Measurements from ENCODE around the gene ZNF780B. TPM values are rescaled to one million over a fixed set of nuclear protein-coding genes. Genes with fewer than 3 reads are reported as not detected.

ZNF780B gene
- 10 to 100 TPM; 17.4 to 18.8 TPM for total RNA-seq

- Mint-ChIP-seq H3K9me3 (ENCODE audit: low read depth) (peaks cover 12% of the 10 kb centered on the region), H3K4me3 (peak within 1 kb of the TSS; percentile 93), H3K27me3 (peaks cover 8% of the 10 kb centered on the region), H3K36me3 (ENCODE audit: low read depth) (peaks cover 27% of the 10 kb centered on the region), H3K4me1 (peaks cover 38% of the 10 kb centered on the region), H3K27ac (peak within 1 kb of the TSS; percentile 97)
- DNase-seq, result peak; percentile 84
- ATAC-seq, result peak; percentile 93
- CTCF ChIA-PET, result interaction anchor here (0.7 to 1.4 kb wide), 6 partner anchors 10 to 104 kb away, joined by 3 to 7 read pairs (median 4); partner anchors contain the start of genes PSMC4 and ZNF780A
- intact Hi-C loops (cut with DNase I, micrococcal nuclease), result loop anchor here (1.0 kb wide), 4 partner anchors 34 to 85 kb away; partner anchors contain the start of genes PSMC4 (in 1 of the 2), ZNF546 (in 1 of the 2) and ZNF780A (in 1 of the 2)
- POLR2A ChIA-PET, result interaction anchor here (0.7 to 1.1 kb wide), 3 partner anchors 35 to 86 kb away, joined by 3 to 6 read pairs (median 3); partner anchors contain the start of gene ZNF780A
These were observed at the start of gene ZNF780B for GRCh38 chr19:40055832-40056504. ZNF780B (minus strand) TSS chr19:40056231; CDS start chr19:40050332, 5,899 bp downstream.

GRCh38 chr19:40104754-40105153 lies 48.7 kb upstream of the ZNF780B start:
- intact Hi-C loops (cut with DNase I, micrococcal nuclease), result no loop called here
- ChIA-PET CTCF (no interaction called here), POLR2A (no interaction called here)
- no peaks in the 10 kb centered on the region for H3K4me1 Mint-ChIP-seq
- H3K36me3 Mint-ChIP-seq (ENCODE audit: low read depth), result no peaks in the 10 kb centered on the region
- DNase-seq (no peak), ATAC-seq (no peak)
- no peak overlapping the region for H3K27ac Mint-ChIP-seq
- no peaks in the 10 kb centered on the region for H3K9me3 Mint-ChIP-seq (ENCODE audit: low read depth)
- H3K27me3 Mint-ChIP-seq, result no peaks in the 10 kb centered on the region
- H3K4me3 Mint-ChIP-seq, result no peak overlapping the region

- H3K27ac Mint-ChIP-seq, result no peak overlapping the region
- ATAC-seq (no peak), DNase-seq (no peak)
- ChIA-PET POLR2A (no interaction called here), CTCF (interaction anchor here (0.6 kb wide), 1 partner anchor 447 kb away, joined by 4 read pairs; no protein-coding TSS in a partner anchor)
- no peaks in the 10 kb centered on the region for H3K9me3 Mint-ChIP-seq (ENCODE audit: low read depth)
- H3K4me1 Mint-ChIP-seq, result no peaks in the 10 kb centered on the region
- intact Hi-C loops (cut with DNase I, micrococcal nuclease), result no loop called here
- no peak overlapping the region for H3K4me3 Mint-ChIP-seq
- no peaks in the 10 kb centered on the region for H3K36me3 Mint-ChIP-seq (ENCODE audit: low read depth)
- no peaks in the 10 kb centered on the region for H3K27me3 Mint-ChIP-seq
These were observed 47.6 kb upstream of the ZNF780B start for GRCh38 chr19:40103600-40103999.

GRCh38 chr19:40101813-40102212 lies 45.8 kb upstream of the ZNF780B start:
- Mint-ChIP-seq H3K4me1 (no peaks in the 10 kb centered on the region), H3K27ac (no peak overlapping the region), H3K27me3 (peaks cover 4% of the 10 kb centered on the region), H3K9me3 (ENCODE audit: low read depth) (no peaks in the 10 kb centered on the region), H3K36me3 (ENCODE audit: low read depth) (no peaks in the 10 kb centered on the region), H3K4me3 (no peak overlapping the region)
- CTCF ChIA-PET, result no interaction called here
- intact Hi-C loops (cut with DNase I, micrococcal nuclease), result no loop called here
- POLR2A ChIA-PET, result no interaction called here
- no peak for DNase-seq
- no peak for ATAC-seq

- H3K27me3 Mint-ChIP-seq, result peaks cover 14% of the 10 kb centered on the region
- POLR2A ChIA-PET, result no interaction called here
- H3K9me3 Mint-ChIP-seq (ENCODE audit: low read depth), result peaks cover 3% of the 10 kb centered on the region
- peaks cover 10% of the 10 kb centered on the region for H3K36me3 Mint-ChIP-seq (ENCODE audit: low read depth)
- H3K4me3 Mint-ChIP-seq, result no peak overlapping the region
- DNase-seq, result no peak
- H3K4me1 Mint-ChIP-seq, result peaks cover 22% of the 10 kb centered on the region
- H3K27ac Mint-ChIP-seq, result no peak overlapping the region
- intact Hi-C loops (cut with DNase I, micrococcal nuclease), result no loop called here
- CTCF ChIA-PET, result interaction anchor here (1.7 kb wide), 1 partner anchor 249 kb away, joined by 4 read pairs; no protein-coding TSS in a partner anchor
- ATAC-seq, result no peak
These were observed 37.4 kb upstream of the ZNF780B start for GRCh38 chr19:40093416-40093815.

GRCh38 chr19:40091205-40092129 lies 35.4 kb upstream of the ZNF780B start:
- ChIA-PET CTCF (interaction anchor here (0.6 to 1.7 kb wide), 5 partner anchors 21 to 247 kb away, joined by 3 to 4 read pairs (median 4); partner anchors contain the start of genes PSMC4 and ZNF780B), POLR2A (interaction anchor here (0.7 to 1.6 kb wide), 7 partner anchors 35 to 720 kb away, joined by 3 to 6 read pairs (median 3); partner anchors contain the start of genes AKT2, PSMC4 and ZNF780B)
- DNase-seq, result no peak
- ATAC-seq, result no peak
- intact Hi-C loops (cut with DNase I, micrococcal nuclease), result loop anchor here (2.0 kb wide), 1 partner anchor 95 kb away; the partner anchor contains the start of gene ZNF546 (in 2 of the 2)
- Mint-ChIP-seq H3K36me3 (ENCODE audit: low read depth) (peaks cover 19% of the 10 kb centered on the region), H3K4me1 (peaks cover 34% of the 10 kb centered on the region), H3K27me3 (peaks cover 9% of the 10 kb centered on the region), H3K9me3 (ENCODE audit: low read depth) (peaks cover 3% of the 10 kb centered on the region), H3K4me3 (peak overlapping the region; percentile 97), H3K27ac (peak overlapping the region; percentile 100)

- H3K9me3 Mint-ChIP-seq (ENCODE audit: low read depth), result peaks cover 3% of the 10 kb centered on the region
- intact Hi-C loops (cut with DNase I, micrococcal nuclease), result loop anchor here (1.0 to 2.0 kb wide), 4 partner anchors 34 to 119 kb away; partner anchors contain the start of genes ZNF546 (in 2 of the 2), MAP3K10 (in 1 of the 2), PSMC4 (in 1 of the 2) and ZNF780B (in 1 of the 2)
- H3K27me3 Mint-ChIP-seq, result peaks cover 5% of the 10 kb centered on the region
- peak within 1 kb of the TSS; percentile 100 for H3K27ac Mint-ChIP-seq
- peak; percentile 88 for DNase-seq
- CTCF ChIA-PET, result interaction anchor here (0.6 to 1.5 kb wide), 5 partner anchors 20 to 120 kb away, joined by 3 to 5 read pairs (median 4); partner anchors contain the start of genes PSMC4 and ZNF780B
- ATAC-seq, result peak; percentile 94
- H3K4me1 Mint-ChIP-seq, result peaks cover 34% of the 10 kb centered on the region
- peaks cover 19% of the 10 kb centered on the region for H3K36me3 Mint-ChIP-seq (ENCODE audit: low read depth)
- H3K4me3 Mint-ChIP-seq, result peak within 1 kb of the TSS; percentile 97
- POLR2A ChIA-PET, result interaction anchor here (0.6 to 1.6 kb wide), 9 partner anchors 34 to 721 kb away, joined by 3 to 6 read pairs (median 3); partner anchors contain the start of genes AKT2, PSMC4 and ZNF780B
These were observed 34.5 kb upstream of the ZNF780B start, which contains the start of gene ZNF780A for GRCh38 chr19:40090241-40091204. ZNF780A (minus strand) TSS chr19:40090943; CDS start chr19:40084753, 6,190 bp downstream.

- POLR2A ChIA-PET, result no interaction called here
- ATAC-seq (no peak), DNase-seq (no peak)
- peaks cover under 1% of the 10 kb centered on the region for H3K27me3 Mint-ChIP-seq
- intact Hi-C loops (cut with DNase I, micrococcal nuclease), result no loop called here
- H3K27ac Mint-ChIP-seq, result peak overlapping the region; percentile 100
- H3K4me3 Mint-ChIP-seq, result peak overlapping the region; percentile 97
- peaks cover 3% of the 10 kb centered on the region for H3K9me3 Mint-ChIP-seq (ENCODE audit: low read depth)
- peaks cover 24% of the 10 kb centered on the region for H3K36me3 Mint-ChIP-seq (ENCODE audit: low read depth)
- peaks cover 34% of the 10 kb centered on the region for H3K4me1 Mint-ChIP-seq
- CTCF ChIA-PET, result interaction anchor here (1.1 kb wide), 1 partner anchor 50 kb away, joined by 3 read pairs; no protein-coding TSS in a partner anchor
These were observed 33.4 kb upstream of the ZNF780B start for GRCh38 chr19:40089462-40089861.

- peaks cover 3% of the 10 kb centered on the region for H3K9me3 Mint-ChIP-seq (ENCODE audit: low read depth)
- H3K36me3 Mint-ChIP-seq (ENCODE audit: low read depth), result peaks cover 30% of the 10 kb centered on the region
- peaks cover 34% of the 10 kb centered on the region for H3K4me1 Mint-ChIP-seq
- H3K27ac Mint-ChIP-seq, result no peak overlapping the region
- H3K27me3 Mint-ChIP-seq, result no peaks in the 10 kb centered on the region
- DNase-seq, result no peak
- ATAC-seq, result no peak
- CTCF ChIA-PET, result interaction anchor here (1.0 kb wide), 1 partner anchor 181 kb away, joined by 3 read pairs; no protein-coding TSS in a partner anchor
- intact Hi-C loops (cut with DNase I, micrococcal nuclease), result no loop called here
- H3K4me3 Mint-ChIP-seq, result peak overlapping the region; percentile 97
- POLR2A ChIA-PET, result no interaction called here
These were observed 32.4 kb upstream of the ZNF780B start for GRCh38 chr19:40088299-40089047.

Data from activated CD4-positive, alpha-beta T cell treated with anti-CD3 and anti-CD28 coated beads for 36 hours (primary cell).